ENCODE data around the gene CDH13.

DNA sequence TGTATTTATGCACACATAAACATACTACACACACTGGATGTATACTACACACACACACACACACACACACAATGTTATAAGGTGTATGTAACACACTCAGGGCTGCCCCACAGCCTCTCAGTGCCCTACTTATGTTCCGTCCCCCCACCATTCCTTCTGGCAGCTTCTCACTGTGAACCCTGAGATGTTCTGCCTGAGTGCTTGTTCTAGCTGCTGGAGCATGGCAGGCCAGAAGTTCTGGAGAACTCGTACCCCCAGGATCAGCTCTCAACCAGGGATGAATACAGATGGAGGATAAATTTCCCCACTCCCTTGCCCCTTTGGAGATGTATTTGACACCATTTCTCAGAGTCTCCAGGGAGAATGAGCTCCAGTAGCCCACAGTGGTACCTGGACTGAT is 76.4 kb downstream of the CDH13 start:
- TF ChIP-seq, protein P1, sequence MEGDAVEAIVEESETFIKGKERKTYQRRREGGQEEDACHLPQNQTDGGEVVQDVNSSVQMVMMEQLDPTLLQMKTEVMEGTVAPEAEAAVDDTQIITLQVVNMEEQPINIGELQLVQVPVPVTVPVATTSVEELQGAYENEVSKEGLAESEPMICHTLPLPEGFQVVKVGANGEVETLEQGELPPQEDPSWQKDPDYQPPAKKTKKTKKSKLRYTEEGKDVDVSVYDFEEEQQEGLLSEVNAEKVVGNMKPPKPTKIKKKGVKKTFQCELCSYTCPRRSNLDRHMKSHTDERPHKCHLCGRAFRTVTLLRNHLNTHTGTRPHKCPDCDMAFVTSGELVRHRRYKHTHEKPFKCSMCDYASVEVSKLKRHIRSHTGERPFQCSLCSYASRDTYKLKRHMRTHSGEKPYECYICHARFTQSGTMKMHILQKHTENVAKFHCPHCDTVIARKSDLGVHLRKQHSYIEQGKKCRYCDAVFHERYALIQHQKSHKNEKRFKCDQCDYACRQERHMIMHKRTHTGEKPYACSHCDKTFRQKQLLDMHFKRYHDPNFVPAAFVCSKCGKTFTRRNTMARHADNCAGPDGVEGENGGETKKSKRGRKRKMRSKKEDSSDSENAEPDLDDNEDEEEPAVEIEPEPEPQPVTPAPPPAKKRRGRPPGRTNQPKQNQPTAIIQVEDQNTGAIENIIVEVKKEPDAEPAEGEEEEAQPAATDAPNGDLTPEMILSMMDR (IDR thresholded peaks at IDR 0.05; ENCODE audit: poor library complexity) = no peak
- no peak for TF ChIP-seq EZH2 (IDR thresholded peaks at IDR 0.05; ENCODE audit: borderline replicate concordance)

Data from hepatocyte (in vitro differentiated cells).